ENCODE data around the gene PRR5. TPM values are rescaled to one million over a fixed set of nuclear protein-coding genes. Genes with fewer than 3 reads are reported as not detected.

PRR5 gene
- total and polyA plus RNA-seq, 9 donors, result 13.7 to 38.6 (median 30.7) TPM

GRCh38 chr22:44732661-44733060 lies 30.7 kb downstream of the PRR5 start:
- WGBS (ENCODE audit: insufficient coverage), result 89% methylated on average over 26 of the region's 27 CpGs
- H3K27me3 ChIP-seq (ENCODE audit: control insufficient read depth, insufficient read depth, low read length), result peaks cover 15% of the 10 kb centered on the region
- H3K27ac ChIP-seq (ENCODE audit: low read length), result no peak overlapping the region
- no peaks in the 10 kb centered on the region for H3K9me3 ChIP-seq (replicated peaks; ENCODE audit: control insufficient read depth, low read depth, low read length)
- H3K4me3 ChIP-seq (ENCODE audit: low read length), result no peak overlapping the region
- H3K36me3 ChIP-seq (ENCODE audit: control insufficient read depth, insufficient read depth, low read length), result peaks cover 27% of the 10 kb centered on the region
- DNase-seq, result no peak
- peaks cover 65% of the 10 kb centered on the region for H3K4me1 ChIP-seq (ENCODE audit: control insufficient read depth, insufficient read depth, low read length)

GRCh38 chr22:44733426-44734106 lies 31.6 kb downstream of the PRR5 start:
- DNase-seq, result no peak
- peaks cover 24% of the 10 kb centered on the region for H3K27me3 ChIP-seq (ENCODE audit: control insufficient read depth, insufficient read depth, low read length)
- H3K4me1 ChIP-seq (ENCODE audit: control insufficient read depth, insufficient read depth, low read length), result peaks cover 59% of the 10 kb centered on the region

GRCh38 chr22:44734278-44734677 lies 32.3 kb downstream of the PRR5 start:
- Histone ChIP-seq H3K9me3 (replicated peaks; ENCODE audit: control insufficient read depth, low read depth, low read length) (no peaks in the 10 kb centered on the region), H3K27me3 (ENCODE audit: control insufficient read depth, insufficient read depth, low read length) (peaks cover 31% of the 10 kb centered on the region)
- WGBS (ENCODE audit: insufficient coverage), result 64% methylated on average over 7 of the region's 8 CpGs

More at GRCh38 chr22:44733426-44734106, 31.6 kb downstream of the PRR5 start:
- Histone ChIP-seq H3K27ac (ENCODE audit: low read length) (no peak overlapping the region), H3K4me3 (ENCODE audit: low read length) (no peak overlapping the region), H3K36me3 (ENCODE audit: control insufficient read depth, insufficient read depth, low read length) (peaks cover 22% of the 10 kb centered on the region), H3K9me3 (replicated peaks; ENCODE audit: control insufficient read depth, low read depth, low read length) (no peaks in the 10 kb centered on the region)
- 64% methylated on average over 10 of the region's 14 CpGs for WGBS (ENCODE audit: insufficient coverage)

GRCh38 chr22:44734801-44735517 lies 33.0 kb downstream of the PRR5 start:
- peaks cover 31% of the 10 kb centered on the region for H3K27me3 ChIP-seq (ENCODE audit: control insufficient read depth, insufficient read depth, low read length)
- no peak for DNase-seq
- WGBS (ENCODE audit: insufficient coverage), result 77% methylated on average over 20 of the region's 23 CpGs
- H3K36me3 ChIP-seq (ENCODE audit: control insufficient read depth, insufficient read depth, low read length), result peaks cover 22% of the 10 kb centered on the region
- H3K27ac ChIP-seq (ENCODE audit: low read length), result no peak overlapping the region
- H3K9me3 ChIP-seq (replicated peaks; ENCODE audit: control insufficient read depth, low read depth, low read length), result no peaks in the 10 kb centered on the region
- peaks cover 45% of the 10 kb centered on the region for H3K4me1 ChIP-seq (ENCODE audit: control insufficient read depth, insufficient read depth, low read length)
- no peak overlapping the region for H3K4me3 ChIP-seq (ENCODE audit: low read length)

More at GRCh38 chr22:44734278-44734677, 32.3 kb downstream of the PRR5 start:
- no peak overlapping the region for H3K4me3 ChIP-seq (ENCODE audit: low read length)
- H3K27ac ChIP-seq (ENCODE audit: low read length), result no peak overlapping the region
- H3K36me3 ChIP-seq (ENCODE audit: control insufficient read depth, insufficient read depth, low read length), result peaks cover 22% of the 10 kb centered on the region
- H3K4me1 ChIP-seq (ENCODE audit: control insufficient read depth, insufficient read depth, low read length), result peaks cover 52% of the 10 kb centered on the region
- no peak for DNase-seq

- Histone ChIP-seq H3K4me3 (ENCODE audit: low read length) (no peak overlapping the region), H3K27ac (ENCODE audit: low read length) (no peak overlapping the region), H3K9me3 (replicated peaks; ENCODE audit: control insufficient read depth, low read depth, low read length) (no peaks in the 10 kb centered on the region), H3K27me3 (ENCODE audit: control insufficient read depth, insufficient read depth, low read length) (peaks cover 31% of the 10 kb centered on the region), H3K4me1 (ENCODE audit: control insufficient read depth, insufficient read depth, low read length) (peaks cover 37% of the 10 kb centered on the region), H3K36me3 (ENCODE audit: control insufficient read depth, insufficient read depth, low read length) (peaks cover 20% of the 10 kb centered on the region)
- DNase-seq, result peak; percentile 58
- 31% methylated on average over 26 of the region's 28 CpGs for WGBS (ENCODE audit: insufficient coverage)
Observed at GRCh38 chr22:44735518-44736428, 33.8 kb downstream of the PRR5 start.

GRCh38 chr22:44736581-44737405 lies 34.8 kb downstream of the PRR5 start:
- peaks cover 31% of the 10 kb centered on the region for H3K27me3 ChIP-seq (ENCODE audit: control insufficient read depth, insufficient read depth, low read length)
- no peak for DNase-seq

GRCh38 chr22:44737406-44738346 lies 35.7 kb downstream of the PRR5 start:
- 51% methylated on average over 17 of the region's 32 CpGs for WGBS (ENCODE audit: insufficient coverage)
- Histone ChIP-seq H3K27me3 (ENCODE audit: control insufficient read depth, insufficient read depth, low read length) (peaks cover 31% of the 10 kb centered on the region), H3K4me1 (ENCODE audit: control insufficient read depth, insufficient read depth, low read length) (peaks cover 22% of the 10 kb centered on the region), H3K27ac (ENCODE audit: low read length) (no peak overlapping the region), H3K4me3 (ENCODE audit: low read length) (no peak overlapping the region), H3K36me3 (ENCODE audit: control insufficient read depth, insufficient read depth, low read length) (peaks cover 4% of the 10 kb centered on the region), H3K9me3 (replicated peaks; ENCODE audit: control insufficient read depth, low read depth, low read length) (no peaks in the 10 kb centered on the region)
- DNase-seq, result no peak

More at GRCh38 chr22:44736581-44737405, 34.8 kb downstream of the PRR5 start:
- Histone ChIP-seq H3K36me3 (ENCODE audit: control insufficient read depth, insufficient read depth, low read length) (peaks cover 12% of the 10 kb centered on the region), H3K9me3 (replicated peaks; ENCODE audit: control insufficient read depth, low read depth, low read length) (no peaks in the 10 kb centered on the region), H3K27ac (ENCODE audit: low read length) (no peak overlapping the region), H3K4me1 (ENCODE audit: control insufficient read depth, insufficient read depth, low read length) (peaks cover 27% of the 10 kb centered on the region), H3K4me3 (ENCODE audit: low read length) (no peak overlapping the region)
- 45% methylated on average over 50 of the region's 52 CpGs for whole genome bisulfite sequencing (ENCODE audit: insufficient coverage)

DNA sequence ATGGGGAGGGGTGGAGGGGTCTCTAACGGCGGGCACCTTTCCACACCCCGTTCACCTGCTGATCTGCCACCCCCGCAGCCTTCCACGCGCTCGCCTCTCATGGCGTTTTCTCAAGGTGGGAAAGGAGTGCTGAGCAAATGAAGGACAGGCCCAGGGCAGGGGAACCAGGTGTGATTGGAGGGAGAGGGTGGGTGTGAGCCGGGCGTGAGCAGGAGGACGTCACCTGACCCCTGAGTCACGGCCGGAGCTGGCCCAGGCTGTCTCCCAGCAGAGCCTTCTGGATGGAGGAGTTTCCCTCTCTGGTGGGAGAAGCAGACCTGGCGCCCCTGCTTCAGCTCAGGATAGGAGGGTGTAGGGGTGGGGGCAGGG lies 36.3 kb downstream of the PRR5 start:
- no peak overlapping the region for H3K4me3 ChIP-seq (ENCODE audit: low read length)
- H3K27me3 ChIP-seq (ENCODE audit: control insufficient read depth, insufficient read depth, low read length), result peaks cover 31% of the 10 kb centered on the region
- no peak for DNase-seq
- no peak overlapping the region for H3K27ac ChIP-seq (ENCODE audit: low read length)
- H3K36me3 ChIP-seq (ENCODE audit: control insufficient read depth, insufficient read depth, low read length), result no peaks in the 10 kb centered on the region
- WGBS (ENCODE audit: insufficient coverage), result 13% methylated on average over 5 of the region's 14 CpGs
- H3K4me1 ChIP-seq (ENCODE audit: control insufficient read depth, insufficient read depth, low read length), result peaks cover 22% of the 10 kb centered on the region
- no peaks in the 10 kb centered on the region for H3K9me3 ChIP-seq (replicated peaks; ENCODE audit: control insufficient read depth, low read depth, low read length)

DNA sequence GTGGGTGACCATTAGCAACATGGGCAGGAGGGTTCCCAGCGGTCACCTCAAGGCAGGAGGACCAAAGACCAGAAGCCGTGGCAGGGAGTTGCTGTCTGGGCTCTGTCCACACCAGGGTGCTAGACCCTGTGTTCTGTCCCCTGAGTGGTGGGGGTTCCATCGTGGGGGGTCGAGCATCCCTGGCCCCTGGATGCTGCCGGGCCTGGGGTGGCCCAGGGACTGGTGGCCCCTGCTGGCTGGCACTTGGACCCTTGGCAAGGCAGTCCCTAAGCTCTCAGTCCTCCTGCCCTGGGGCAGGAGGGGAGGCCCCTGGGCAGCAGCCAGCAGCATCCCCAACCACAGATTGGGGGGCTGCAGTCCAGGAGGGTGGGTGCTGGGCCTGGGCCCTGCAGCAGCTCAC lies 37.0 kb downstream of the PRR5 start:
- Histone ChIP-seq H3K27ac (ENCODE audit: low read length) (no peak overlapping the region), H3K4me1 (ENCODE audit: control insufficient read depth, insufficient read depth, low read length) (peaks cover 22% of the 10 kb centered on the region), H3K9me3 (replicated peaks; ENCODE audit: control insufficient read depth, low read depth, low read length) (no peaks in the 10 kb centered on the region), H3K27me3 (ENCODE audit: control insufficient read depth, insufficient read depth, low read length) (peaks cover 31% of the 10 kb centered on the region), H3K4me3 (ENCODE audit: low read length) (no peak overlapping the region), H3K36me3 (ENCODE audit: control insufficient read depth, insufficient read depth, low read length) (no peaks in the 10 kb centered on the region)
- DNase-seq, result no peak
- 82% methylated on average over 5 of the region's 5 CpGs for WGBS (ENCODE audit: insufficient coverage)
